T-helper 2 cell treated with Interferon-gamma antibody and Interleukin-4, amounts not matched to agents 100 ng/mL and 5 ng/mL, for 36 hours (primary cell): ENCODE data around the gene MRPS2. TPM values are rescaled to one million over a fixed set of nuclear protein-coding genes. Genes with fewer than 3 reads are reported as not detected.

Experiments
- intact Hi-C: fragments of 100-400 bp; cut with micrococcal nuclease; formaldehyde crosslinking; loops from one replicate; pipeline ENCODE4 v1.15.1; 2023
- total RNA-seq: library from RNA; stranded (reverse); gene quantifications from 2 replicates; pipeline ENCODE4 v1.2.3, GENCODE V29; 2022

Gene MRPS2
- total RNA-seq, 1 donor from 2014 or later = 38.9 TPM

DNA sequence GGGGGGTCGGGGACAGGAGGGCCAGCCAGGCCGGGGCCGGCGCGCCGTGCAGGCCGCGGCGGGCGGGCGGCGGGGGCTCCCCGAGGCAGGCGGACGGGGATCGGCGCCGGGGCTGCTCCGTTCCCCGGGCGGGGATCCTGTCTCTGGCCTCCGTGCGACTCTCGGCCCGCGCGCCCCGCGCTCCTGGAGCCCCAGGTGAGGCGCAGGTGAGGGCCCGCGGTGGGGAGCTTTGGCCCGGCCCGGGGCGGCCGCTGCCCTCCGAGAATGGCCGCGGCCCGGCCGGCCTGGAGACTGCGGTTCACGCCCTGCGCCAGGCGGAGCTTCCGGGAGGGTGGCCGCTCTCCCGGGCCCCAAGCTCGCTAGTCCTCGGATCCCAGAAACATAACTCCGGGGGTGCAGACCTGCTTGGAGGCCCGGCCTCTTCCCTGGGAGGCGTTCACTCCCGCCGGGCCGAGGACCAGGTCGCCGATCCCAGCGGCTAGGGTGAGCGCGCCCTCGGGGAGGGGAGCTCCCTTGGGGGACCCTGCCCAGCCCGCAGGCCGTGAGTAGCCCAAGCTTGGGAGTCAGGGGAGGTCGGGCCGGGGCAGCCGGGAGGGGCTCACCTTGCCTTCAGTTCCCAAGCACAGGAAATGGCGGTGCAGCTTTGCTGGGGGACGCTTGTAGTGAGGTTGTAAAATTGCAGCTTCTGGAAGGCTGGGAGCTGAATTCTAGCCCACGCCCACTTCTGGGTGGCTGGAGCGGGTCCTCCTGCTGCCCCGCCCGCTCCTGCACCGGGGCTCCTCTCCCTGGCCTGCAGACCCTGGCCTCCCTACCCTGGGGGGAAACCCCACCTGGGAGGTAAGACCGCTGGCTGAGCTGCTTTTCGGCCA, 20.2 kb upstream of the MRPS2 start:
- intact Hi-C loops = no loop called here

DNA sequence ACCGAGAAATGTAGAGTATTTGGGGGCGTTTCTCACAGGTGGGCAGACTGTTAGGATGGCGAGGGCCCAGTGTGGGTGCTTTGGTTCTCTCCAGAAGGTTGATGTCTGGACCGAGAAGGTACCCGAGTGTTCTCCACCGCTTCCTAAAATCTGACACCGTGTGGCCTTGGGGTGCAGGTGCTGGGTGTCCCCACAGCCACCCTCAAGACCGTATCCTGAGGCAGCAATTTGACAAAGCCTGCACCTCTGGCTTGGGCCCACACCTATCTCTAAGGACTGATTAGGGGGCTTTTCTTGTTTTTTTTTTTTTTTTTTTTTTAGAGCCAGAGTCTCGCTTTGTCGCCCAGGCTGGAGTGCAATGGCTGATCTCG, 19.6 kb upstream of the MRPS2 start:
- intact Hi-C loops = no loop called here

DNA sequence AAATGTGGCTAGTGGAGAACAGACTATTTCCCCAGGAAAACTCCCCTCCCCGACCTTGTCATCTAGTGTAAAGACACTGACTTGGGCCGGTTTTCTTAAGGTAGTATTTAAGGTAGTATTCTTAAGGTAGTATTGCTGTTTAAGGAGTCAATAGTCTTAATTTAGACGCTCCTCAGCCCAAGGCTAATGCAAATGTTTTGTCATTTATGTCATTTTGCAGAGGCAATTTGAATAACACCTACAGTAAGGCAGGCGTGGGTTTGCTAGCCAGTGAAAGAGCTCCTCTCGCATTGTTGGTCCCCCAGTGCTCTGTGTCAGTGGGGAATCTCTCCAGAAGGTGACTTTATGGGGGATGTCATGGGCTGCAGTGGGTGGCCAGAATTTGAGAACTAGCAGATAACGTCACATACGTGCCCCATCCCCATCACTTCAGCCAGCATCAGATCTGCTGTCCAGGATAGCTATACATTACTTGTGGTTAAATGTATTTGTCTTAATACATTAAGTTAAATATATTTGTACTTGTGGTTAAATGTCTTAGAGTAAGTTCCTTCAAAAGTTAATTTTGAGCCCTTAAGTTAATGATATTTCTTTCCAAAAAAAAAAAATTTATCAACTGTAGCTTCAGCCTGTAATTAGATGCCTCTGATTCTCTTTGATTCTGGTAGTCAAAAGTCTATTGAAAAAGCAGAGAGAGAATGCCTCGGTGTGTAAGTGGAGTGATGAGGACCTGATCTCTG, 18.3 kb upstream of the MRPS2 start:
- intact Hi-C loops = no loop called here

DNA sequence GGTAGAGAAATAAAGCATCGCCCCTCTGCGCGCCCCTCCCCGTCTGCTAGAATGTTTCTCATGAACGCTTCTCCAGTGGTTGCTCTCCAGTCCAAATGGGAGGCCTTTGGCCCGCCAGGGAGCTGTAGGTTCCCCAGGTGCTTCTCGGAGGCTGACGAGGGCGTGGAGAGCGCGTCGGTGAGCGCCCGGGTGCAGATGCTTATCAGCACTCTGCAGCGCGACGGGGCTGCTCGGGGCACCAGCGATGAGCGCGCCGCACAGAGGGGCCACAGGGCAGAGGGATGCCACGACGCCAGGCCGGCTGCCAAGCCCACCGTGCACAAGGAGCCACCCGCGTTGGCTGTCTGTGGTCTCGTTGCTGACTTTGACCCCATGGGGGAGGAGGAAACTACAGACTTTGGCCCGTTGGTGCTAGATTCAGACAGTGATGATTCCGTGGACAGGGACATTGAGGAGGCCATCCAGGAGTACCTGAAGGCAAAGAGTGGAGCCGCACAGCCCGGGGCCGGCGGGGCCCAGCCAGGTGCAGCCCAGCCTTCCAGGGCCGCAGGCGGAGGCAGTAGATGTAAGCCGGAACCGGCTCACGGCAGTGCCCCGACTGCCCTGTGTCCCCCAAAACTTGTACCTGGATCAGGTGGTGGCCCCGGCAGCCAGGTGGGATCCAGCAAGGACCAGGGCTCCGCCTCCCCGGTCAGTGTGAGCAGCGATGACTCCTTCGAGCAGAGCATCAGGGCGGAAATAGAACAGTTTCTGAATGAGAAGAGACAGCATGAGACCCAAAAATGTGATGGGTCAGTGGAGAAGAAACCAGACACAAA, 15.8 kb upstream of the MRPS2 start:
- intact Hi-C loops = no loop called here

DNA sequence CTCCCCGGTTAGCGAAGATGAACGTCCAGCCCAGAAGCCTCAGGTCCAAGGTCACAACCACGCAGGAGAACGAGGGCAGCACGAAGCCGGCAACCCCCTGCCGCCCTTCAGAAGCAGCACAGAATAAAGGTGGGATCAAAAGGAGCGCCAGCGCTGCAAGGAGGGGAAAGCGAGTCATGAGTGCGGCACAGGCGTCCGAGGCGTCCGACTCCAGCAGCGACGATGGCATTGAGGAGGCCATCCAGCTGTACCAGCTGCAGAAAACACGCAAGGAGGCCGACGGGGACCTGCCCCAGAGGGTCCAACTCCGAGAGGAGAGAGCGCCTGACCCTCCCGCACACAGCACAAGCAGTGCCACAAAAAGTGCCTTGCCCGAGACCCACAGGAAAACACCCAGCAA, 15.1 kb upstream of the MRPS2 start:
- intact Hi-C loops = no loop called here

DNA sequence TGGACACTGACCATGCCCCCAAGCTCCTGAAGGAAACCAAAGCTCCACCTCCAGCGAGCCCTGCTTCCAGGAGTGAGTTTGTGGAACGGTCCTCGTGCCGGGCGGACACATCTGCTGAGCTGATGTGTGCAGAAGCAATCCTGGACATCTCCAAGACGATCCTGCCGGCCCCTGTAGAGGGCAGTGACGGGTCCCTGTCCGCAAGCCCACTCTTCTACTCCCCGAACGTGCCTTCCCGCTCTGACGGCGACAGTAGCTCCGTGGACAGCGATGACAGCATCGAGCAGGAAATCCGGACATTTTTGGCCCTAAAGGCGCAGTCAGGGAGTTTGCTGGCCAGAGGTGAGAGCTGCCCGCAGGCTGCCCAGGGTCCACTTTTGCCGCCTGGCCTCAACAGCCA, 14.7 kb upstream of the MRPS2 start:
- intact Hi-C loops = no loop called here

DNA sequence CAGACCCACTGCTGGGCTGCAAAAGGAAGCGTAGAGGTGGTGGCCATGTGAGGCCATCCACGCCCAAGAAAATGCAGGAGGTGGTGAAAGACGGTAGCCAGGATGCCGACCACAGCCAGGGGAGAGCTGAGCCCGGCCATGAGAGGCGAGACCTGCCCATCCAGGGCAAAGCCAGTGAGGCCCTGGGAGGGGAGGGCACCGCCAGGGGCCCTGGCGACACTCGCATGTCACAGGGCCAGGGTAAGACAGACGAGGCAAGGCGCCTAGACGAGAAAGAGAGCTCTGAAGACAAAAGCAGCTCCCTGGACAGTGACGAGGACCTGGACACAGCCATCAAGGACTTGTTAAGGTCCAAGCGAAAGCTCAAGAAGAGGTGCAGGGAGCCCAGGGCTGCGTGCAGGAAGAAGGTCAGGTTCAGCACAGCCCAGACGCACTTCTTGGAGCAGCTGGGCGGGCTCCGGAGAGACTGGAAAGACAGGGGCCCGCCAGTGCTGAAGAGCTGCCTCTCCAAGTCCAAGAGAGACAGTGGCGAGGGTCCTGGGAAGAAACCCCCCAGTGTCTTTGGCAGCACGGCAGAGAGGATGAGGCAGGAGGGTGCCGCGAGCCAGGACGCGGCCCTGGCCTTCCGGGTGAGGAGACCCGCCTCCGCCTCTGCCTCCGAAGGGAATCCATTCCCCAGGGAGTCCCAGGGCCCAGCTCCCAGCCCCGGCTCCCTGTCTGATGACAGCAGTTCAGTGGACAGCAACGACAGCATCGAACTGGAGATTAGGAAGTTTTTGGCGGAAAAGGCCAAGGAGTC, 14.0 kb upstream of the MRPS2 start:
- intact Hi-C loops = no loop called here

DNA sequence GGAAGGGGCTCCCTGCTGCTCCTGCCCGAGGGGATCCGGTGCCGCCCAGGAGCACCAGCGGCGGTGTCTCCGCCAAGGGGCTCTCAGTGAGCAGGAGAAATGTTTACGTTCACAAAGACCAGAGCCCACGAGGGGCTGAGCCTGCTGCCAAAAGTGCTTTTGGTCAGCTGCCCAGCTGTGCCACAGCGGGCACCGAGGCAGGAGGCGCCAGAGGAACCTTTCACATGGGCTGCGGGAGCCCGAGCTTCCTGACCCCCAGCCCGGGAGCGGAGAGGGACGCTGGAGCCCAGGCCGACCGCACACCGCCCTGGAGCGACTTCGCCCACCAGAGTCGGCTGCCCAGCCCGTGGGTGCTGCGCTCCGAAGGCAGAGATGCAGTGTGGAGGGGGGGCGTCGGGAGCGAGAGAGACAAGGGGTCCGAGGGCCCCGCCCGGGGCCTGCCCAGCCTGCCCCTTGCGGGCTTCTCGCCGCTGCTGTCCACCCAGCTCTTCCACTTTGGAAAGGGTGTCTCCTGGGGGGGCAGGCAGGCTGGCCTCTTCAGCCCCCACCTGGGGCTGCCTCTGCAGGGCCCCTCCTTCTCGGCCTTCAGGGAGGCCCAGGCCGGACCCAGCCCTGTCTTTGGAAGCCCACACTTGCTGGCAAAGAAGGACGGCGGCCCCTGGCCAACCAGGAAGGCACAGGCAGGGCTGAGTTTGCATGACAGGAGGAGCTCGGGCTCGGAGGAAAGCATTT, 13.0 kb upstream of the MRPS2 start:
- intact Hi-C loops = no loop called here

DNA sequence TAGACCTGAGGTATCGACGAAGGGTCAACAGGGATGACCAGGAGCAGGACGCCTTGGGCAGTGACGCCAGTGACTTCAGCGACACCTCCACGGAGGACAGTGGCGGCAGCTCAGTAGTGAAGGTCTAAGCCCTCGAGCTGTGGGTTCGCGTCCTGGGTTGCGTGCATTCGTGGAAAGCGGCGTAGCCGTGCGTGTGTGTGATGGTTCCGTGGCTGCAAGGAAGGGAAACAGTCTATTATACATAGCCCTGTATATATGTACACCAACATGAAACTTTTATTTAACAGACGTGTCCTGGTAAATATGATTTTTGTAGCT, 12.5 kb upstream of the MRPS2 start:
- intact Hi-C loops = no loop called here

DNA sequence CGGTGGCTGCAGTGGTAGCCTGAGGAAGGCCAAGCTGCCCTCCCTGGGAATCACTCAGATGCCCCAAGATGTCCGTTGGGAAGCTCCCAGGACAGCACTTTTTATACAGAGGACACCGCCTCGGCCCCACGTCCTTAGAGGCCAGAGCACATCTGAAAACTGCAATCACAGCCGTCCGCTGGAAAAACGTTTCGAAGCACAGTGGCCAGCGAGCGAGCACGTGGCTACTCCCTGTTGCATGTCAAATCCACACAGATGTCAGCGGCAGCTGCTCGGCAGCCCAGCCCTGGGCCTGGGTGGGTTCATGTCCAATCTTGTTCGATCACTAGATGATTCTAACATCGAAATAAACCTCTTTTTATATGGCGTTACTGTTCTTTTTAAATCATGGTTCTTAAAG, 12.0 kb upstream of the MRPS2 start:
- intact Hi-C loops = no loop called here

DNA sequence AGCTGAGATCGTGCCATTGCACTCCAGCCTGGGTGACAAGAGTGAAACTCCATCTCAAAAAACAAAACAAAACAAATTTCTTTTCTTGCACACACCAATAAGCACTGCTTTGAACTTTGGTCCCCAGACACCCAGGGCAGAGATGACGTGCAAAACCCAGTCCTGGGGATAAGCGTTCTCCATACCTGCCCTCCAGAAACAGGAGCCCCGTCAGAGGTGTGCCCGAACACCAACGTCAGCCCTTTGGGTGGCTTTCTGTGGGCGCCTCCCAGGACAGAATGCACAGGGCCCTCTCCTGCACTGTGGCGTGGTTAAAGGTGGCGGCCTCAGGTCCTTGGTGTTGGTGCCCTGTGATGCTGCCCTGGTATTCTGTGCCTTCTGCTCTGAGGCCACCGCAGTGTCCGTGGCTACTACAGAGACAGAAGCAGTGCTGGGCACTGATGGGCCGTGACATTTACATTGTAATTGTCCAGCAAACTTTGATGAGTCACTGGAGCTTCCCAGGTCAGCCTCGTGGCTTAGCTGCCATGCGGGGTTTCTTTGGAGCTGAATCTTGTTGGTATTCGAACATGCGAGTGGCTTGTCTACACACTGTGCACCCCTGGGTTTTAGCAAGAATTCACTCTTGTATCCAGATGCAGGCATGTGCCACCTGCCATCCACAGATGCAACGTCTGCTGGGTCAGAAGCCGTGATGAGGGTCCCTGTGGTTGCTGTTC, 11.1 kb upstream of the MRPS2 start:
- intact Hi-C loops = no loop called here

DNA sequence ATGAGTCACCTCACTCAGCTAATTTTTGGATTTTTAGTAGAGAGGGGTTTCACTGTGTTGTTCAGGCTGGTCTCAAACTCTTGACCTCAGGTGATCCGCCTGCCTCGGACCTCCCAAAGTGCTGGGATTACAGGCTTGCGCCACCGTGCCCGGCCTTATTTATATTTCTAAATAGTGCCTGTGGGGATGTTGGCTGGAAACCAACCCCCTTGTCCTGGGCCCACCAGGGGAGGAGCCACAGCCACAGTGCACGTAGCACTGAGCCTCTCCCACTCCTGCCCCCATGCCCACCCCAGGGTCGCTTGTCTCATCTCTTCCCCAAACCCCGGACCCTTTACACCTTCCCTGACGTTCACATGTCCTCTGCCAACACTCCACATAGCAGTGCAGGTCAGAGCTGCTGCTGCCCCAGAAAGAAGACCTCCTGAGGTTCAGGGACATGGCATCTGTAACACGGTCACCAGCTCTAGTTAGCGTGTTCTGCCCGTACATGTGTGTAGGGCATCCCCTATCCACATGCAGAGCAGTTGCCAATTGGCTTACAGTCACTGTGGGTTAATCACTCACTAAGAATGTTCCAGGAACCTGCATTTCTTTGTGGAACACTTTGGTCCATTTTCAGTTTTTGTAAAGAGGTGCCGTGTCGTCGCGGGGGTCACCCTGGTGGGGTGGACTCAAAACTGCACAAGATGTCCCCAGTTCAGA, 10.2 kb upstream of the MRPS2 start:
- intact Hi-C loops = no loop called here

DNA sequence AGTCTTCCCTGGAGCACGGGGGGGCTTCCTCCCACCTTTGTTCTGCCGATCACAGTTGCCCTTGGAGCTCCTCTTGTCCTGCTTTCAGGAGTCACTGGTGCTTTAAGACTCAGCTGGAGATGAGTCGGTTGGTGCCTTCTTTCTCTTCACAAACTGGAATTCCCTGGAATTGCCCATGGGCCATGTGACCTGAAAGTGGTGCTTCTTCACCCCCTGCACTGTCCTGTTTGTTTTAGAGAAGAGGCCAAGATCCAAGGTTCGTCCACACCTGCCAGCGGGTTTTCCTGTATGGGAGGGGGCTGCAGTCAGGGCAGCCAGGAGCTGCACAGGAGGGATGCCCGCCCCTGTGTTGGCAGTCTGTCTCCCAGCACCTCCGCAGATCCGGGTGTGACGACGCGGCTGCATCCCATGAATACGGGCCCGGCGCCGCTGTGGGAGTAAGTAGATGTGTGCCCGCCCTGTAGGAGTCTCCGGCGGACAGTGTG, 9.5 kb upstream of the MRPS2 start:
- intact Hi-C loops = no loop called here

DNA sequence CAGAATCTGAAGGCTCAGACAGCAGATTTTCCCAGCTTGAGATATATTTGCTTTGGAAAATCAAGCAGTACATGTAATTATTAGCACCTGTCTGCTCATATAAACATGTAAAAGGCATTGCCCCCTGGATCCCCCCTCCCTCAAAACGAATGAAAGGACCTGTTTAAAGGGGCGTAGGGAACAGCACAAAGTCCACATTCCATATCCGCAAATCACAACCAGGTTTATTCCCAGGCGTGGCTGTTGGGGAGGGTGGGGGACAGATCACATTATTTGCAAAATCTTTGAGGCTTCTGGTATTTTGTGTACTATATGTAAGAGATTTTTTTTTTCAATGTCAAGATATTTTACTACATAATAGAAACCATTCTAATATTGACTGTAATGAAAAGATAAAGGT, 8.7 kb upstream of the MRPS2 start:
- intact Hi-C loops = no loop called here

DNA sequence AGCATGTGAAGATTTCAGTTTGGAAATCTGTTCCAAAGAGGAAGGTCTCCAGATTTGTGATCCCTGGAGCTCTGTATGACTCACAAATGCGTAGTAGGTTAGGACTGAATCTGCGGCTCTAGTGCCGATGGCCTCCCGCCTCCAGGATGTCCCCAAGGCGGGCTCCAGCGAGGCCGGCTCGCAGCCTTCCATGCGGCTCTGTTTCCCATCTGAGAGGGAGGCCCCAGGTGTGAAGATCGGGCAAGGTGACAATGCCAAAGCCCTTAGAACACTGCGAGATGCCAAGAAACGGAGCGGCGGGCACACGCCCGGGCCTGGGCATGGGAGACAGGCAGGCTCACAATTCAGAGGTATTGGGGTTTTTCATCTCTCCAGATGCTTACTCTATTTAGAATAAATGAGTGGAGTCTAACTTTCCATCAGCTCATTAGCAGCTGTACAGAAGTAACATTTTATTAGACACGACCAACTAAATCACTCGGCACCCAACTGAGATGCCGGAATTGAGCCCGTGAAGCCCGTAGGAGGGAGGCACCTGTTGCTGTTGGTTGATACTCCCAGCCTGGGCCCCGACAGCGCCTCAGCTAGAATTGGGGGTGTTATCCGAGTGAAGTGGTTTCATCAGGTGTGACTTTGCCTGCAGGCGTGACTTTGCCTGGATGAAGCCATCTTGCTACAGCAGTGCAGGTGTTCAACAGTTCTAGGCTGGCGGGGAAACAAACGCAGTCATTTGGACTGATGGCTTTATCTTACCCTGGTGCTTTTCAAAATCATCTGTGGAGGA, 7.4 kb upstream of the MRPS2 start:
- intact Hi-C loops = no loop called here

DNA sequence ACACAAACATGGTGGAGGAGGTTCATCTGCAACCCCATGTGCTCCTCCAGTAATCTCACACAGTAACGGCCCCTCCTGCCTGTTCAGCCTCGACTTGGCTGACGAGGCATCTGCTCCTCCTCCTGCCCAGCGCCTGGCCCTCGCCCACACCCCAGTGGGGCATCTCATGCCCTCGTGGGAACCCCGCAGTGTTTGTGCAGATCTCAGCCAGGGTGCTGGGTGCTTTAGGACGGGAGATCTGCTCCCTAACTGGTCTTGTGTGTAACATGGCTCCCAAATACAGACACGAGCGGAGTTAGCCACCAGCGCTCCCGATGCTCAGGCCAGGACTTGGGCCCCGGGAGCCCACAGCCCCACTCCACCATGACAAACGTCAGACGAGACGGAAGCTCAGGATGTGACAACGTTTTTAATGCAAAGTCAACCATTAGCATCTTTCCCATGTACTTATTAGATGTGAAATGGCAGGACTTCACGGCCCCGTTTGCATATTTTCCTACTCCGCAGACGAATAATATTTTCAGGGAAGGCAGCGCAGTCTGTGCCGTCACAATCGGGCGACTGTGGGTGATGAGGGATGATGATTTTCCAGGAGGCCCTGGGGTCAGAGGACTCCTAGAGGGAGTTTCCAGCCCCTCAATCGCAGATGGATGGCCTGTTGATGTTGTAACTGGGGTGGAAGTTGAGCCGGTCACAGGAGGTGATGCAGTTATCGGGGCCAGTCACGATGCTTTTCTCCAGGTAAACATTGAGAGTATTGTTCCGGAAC, 5.5 kb upstream of the MRPS2 start:
- intact Hi-C loops = no loop called here

DNA sequence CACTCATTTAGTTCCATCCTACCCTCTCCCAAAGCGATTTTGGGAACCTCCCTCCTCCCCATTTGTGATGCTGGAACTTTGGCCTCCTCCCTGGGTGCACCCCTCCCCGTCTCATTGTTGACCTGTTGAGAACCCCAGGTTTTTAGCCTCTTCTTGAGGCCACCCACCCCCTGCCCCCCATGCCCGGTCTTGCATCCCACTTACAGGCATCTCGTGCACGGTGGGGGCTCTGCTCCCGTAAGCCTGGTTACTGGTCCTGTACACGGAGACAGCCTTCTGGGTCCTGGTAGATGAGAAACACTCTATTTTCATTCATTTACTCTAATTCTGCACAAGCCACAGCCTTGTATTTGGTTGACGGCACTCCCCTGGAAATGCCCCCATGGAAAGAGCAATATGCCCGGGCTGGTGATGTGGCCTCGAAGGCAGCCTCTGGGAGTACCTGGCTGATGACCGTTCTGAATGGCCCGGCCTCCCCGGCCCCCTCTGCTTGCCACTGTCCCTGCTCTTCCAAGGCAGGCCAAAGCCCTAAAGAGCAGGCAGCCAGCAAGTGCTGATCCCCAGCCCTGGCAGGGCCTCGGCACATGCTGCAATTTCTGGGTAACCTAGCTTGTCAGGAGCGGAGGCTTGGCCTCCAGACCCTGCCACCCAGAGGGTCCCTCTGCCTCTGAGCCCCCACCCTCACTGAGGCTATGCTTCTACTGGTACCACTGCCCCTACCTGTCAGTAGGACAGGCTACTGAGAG, 1.9 kb upstream of the MRPS2 start:
- intact Hi-C loops = no loop called here
